Measurements from ENCODE around the gene CRYL1. TPM values are rescaled to one million over a fixed set of nuclear protein-coding genes. Genes with fewer than 3 reads are reported as not detected.

The CRYL1 gene
- total RNA-seq, 1 experiment from 2014 or later = 3.7 TPM

DNA sequence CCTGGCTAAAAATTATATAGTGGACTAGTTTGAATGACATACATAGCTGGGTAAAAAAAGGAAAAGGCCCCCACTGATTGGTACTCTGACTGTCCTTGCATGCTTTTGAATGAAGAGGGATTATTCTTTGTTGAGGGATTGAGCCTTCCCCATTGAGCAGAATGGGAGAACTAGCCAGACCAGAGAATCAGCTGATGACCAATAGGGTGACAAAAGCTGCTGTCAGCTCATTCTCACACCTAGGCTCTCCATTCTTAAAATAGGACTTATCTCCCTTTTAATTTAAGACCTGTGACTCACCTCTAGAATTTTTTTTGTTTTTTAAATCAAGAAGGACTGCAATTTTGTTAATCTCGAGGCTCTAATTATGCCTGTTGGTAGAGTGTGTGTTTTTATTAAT lies 79.3 kb downstream of the CRYL1 start:
- no peaks in the 10 kb centered on the region for H4K20me1 ChIP-seq (ENCODE audit: control insufficient read depth, insufficient read depth, insufficient read length)
- H3K4me1 Mint-ChIP-seq = peaks cover 14 to 15% of the 10 kb centered on the region in 2 experiments
- H3K18ac ChIP-seq (ENCODE audit: insufficient read length, low read depth, low read length) = no peak overlapping the region
- H3T11ph ChIP-seq (ENCODE audit: low read length) = no peak overlapping the region
- no peak overlapping the region for H2AFZ ChIP-seq (ENCODE audit: low read length)
- H2BK120ac ChIP-seq (ENCODE audit: low read depth, low read length, poor library complexity, severe bottlenecking) = no peak overlapping the region
- H3K9ac ChIP-seq (ENCODE audit: extremely low read depth, insufficient read length, low read length) = no peak overlapping the region
- no peak overlapping the region for H2BK12ac ChIP-seq (ENCODE audit: insufficient read length, low read depth, low read length)
- peaks cover 3% of the 10 kb centered on the region; the same call in 1 of the 2 replicates for H3K4me1 ChIP-seq (ENCODE audit: insufficient read depth, low read length)
- H2BK5ac ChIP-seq (ENCODE audit: insufficient read length, low read length) = no peak overlapping the region
- H3K36me3 Mint-ChIP-seq (ENCODE audit: insufficient read depth in 1 of 3, low read depth in 3 of 3) = peaks cover 0 to 23% (median 3%) of the 10 kb centered on the region in 3 experiments; a peak in 5 of 7 replicates
- H3K56ac ChIP-seq (ENCODE audit: insufficient read length, low read depth, low read length) = no peak overlapping the region
- no peak overlapping the region for H3K4ac ChIP-seq (ENCODE audit: low read depth, low read length)
- no peak overlapping the region for H2BK20ac ChIP-seq (ENCODE audit: low read depth, low read length, poor library complexity, severe bottlenecking)
- no peak overlapping the region for H4K5ac ChIP-seq (ENCODE audit: insufficient read length, low read depth, low read length)
- H4K8ac ChIP-seq (replicated peaks; ENCODE audit: insufficient read length, low read depth, low read length) = no peak overlapping the region
- H2BK15ac ChIP-seq (ENCODE audit: low read depth, low read length) = no peak overlapping the region
- H3K9me3 Mint-ChIP-seq = peaks cover 27 to 35% of the 10 kb centered on the region in 2 experiments
- no peaks in the 10 kb centered on the region for H3K23me2 ChIP-seq (ENCODE audit: insufficient read length, low read depth, low read length, poor library complexity, severe bottlenecking)
- no CpG with 5 or more reads among the region's 1 CpG for WGBS (ENCODE audit: extremely low coverage, insufficient read length, low lambda C conversion rate)
- no peak overlapping the region for H2AK5ac ChIP-seq (ENCODE audit: insufficient read length, low read length)
- H3K27ac Mint-ChIP-seq = no peak overlapping the region
- no peak overlapping the region for H3K27ac ChIP-seq (ENCODE audit: insufficient read length, low read depth, low read length)
- TF ChIP-seq, protein P1, sequence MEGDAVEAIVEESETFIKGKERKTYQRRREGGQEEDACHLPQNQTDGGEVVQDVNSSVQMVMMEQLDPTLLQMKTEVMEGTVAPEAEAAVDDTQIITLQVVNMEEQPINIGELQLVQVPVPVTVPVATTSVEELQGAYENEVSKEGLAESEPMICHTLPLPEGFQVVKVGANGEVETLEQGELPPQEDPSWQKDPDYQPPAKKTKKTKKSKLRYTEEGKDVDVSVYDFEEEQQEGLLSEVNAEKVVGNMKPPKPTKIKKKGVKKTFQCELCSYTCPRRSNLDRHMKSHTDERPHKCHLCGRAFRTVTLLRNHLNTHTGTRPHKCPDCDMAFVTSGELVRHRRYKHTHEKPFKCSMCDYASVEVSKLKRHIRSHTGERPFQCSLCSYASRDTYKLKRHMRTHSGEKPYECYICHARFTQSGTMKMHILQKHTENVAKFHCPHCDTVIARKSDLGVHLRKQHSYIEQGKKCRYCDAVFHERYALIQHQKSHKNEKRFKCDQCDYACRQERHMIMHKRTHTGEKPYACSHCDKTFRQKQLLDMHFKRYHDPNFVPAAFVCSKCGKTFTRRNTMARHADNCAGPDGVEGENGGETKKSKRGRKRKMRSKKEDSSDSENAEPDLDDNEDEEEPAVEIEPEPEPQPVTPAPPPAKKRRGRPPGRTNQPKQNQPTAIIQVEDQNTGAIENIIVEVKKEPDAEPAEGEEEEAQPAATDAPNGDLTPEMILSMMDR (conservative IDR thresholded peaks at IDR 0.05) = no peak
- no peak overlapping the region for H3K14ac ChIP-seq (ENCODE audit: insufficient read depth, low read length)
- H4K91ac ChIP-seq (ENCODE audit: insufficient read length, low read depth, low read length) = no peak overlapping the region
- H3K23ac ChIP-seq (ENCODE audit: insufficient read length, low read depth, low read length) = no peak overlapping the region
- no peaks in the 10 kb centered on the region for H3K27me3 Mint-ChIP-seq (ENCODE audit: low read depth)
- H3K79me2 ChIP-seq (ENCODE audit: insufficient read depth, low read length) = no peaks in the 10 kb centered on the region
- no peaks in the 10 kb centered on the region for H3K9me3 ChIP-seq (ENCODE audit: control insufficient read depth, low read depth, low read length)
- no peak for DNase-seq
- no peaks in the 10 kb centered on the region for H3K79me1 ChIP-seq (ENCODE audit: insufficient read depth, low read depth, low read length, poor library complexity, severe bottlenecking)
- no peaks in the 10 kb centered on the region for H3K27me3 ChIP-seq (ENCODE audit: insufficient read depth, low read length)
- H3K4me3 Mint-ChIP-seq = no peak overlapping the region
- no peak overlapping the region for H3K4me2 ChIP-seq (ENCODE audit: insufficient read depth, insufficient read length, low read length)
